OCI-LY7 (cell line): Measurements from ENCODE around the gene SPTLC2.

Experiments
- EZH2phosphoT487 ChIP-seq: fragments of 200-600 bp; sonication (generic); IDR thresholded peaks from 2 replicates; pipeline ENCODE4 v1.6.1; 2018; ENCODE audit warnings: low read depth, borderline replicate concordance, mild to moderate bottlenecking, mixed run types, antibody characterized with exemption, low read length, moderate library complexity, mixed read lengths
- TF ChIP-seq, protein P1 (sequence below): fragments of 200-600 bp; sonication (generic); conservative IDR thresholded peaks from 2 replicates; pipeline ENCODE4 v1.5.1; 2014; ENCODE audit warnings: mild to moderate bottlenecking, antibody characterized with exemption, low read length, moderate library complexity, mixed read lengths

DNA sequence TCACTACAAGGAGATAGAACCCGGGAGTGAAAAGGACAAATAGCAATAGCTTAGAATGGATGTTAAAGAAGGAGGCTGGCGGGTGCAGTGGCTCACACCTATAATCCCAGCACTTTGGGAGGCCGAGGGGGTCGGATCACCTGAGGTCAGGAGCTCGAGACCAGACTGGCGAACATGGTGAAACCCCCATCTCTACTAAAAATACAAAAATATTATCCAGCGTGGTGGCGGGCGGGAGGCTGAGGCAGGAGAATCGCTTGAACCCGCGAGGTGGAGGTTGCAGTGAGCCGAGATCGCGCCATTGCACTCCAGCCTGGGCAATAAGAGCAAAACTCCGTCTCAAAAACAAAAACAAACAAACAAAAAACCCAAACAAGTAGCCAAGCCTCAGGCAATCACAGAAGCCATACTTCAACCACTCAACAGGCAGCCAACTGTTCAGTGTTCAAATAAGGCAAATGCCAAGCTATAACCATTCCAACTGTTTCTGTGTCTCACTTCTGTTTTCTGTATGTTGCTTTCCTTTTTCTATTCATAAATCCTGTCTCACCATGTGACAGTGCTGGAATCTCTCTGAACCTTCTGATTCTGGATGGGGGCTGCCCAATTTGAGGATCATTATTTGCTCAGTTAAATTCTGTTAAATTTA is 3.9 kb upstream of the SPTLC2 start:
- TF ChIP-seq, protein P1, sequence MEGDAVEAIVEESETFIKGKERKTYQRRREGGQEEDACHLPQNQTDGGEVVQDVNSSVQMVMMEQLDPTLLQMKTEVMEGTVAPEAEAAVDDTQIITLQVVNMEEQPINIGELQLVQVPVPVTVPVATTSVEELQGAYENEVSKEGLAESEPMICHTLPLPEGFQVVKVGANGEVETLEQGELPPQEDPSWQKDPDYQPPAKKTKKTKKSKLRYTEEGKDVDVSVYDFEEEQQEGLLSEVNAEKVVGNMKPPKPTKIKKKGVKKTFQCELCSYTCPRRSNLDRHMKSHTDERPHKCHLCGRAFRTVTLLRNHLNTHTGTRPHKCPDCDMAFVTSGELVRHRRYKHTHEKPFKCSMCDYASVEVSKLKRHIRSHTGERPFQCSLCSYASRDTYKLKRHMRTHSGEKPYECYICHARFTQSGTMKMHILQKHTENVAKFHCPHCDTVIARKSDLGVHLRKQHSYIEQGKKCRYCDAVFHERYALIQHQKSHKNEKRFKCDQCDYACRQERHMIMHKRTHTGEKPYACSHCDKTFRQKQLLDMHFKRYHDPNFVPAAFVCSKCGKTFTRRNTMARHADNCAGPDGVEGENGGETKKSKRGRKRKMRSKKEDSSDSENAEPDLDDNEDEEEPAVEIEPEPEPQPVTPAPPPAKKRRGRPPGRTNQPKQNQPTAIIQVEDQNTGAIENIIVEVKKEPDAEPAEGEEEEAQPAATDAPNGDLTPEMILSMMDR: no peak
- no peak for TF ChIP-seq EZH2phosphoT487
